ENCODE data around the gene SNX24.

- TF ChIP-seq CTCF (IDR thresholded peaks at IDR 0.05) (no peak), POLR2A (IDR thresholded peaks at IDR 0.05) (no peak)
These were observed 205.8 kb downstream of the SNX24 start for GRCh38 chr5:123051206-123051605.
